Measurements from ENCODE around the gene RIC8A.

The RIC8A gene

GRCh38 chr11:196786-197731 is 10.4 kb upstream of the RIC8A start:
- TF ChIP-seq, protein P1, sequence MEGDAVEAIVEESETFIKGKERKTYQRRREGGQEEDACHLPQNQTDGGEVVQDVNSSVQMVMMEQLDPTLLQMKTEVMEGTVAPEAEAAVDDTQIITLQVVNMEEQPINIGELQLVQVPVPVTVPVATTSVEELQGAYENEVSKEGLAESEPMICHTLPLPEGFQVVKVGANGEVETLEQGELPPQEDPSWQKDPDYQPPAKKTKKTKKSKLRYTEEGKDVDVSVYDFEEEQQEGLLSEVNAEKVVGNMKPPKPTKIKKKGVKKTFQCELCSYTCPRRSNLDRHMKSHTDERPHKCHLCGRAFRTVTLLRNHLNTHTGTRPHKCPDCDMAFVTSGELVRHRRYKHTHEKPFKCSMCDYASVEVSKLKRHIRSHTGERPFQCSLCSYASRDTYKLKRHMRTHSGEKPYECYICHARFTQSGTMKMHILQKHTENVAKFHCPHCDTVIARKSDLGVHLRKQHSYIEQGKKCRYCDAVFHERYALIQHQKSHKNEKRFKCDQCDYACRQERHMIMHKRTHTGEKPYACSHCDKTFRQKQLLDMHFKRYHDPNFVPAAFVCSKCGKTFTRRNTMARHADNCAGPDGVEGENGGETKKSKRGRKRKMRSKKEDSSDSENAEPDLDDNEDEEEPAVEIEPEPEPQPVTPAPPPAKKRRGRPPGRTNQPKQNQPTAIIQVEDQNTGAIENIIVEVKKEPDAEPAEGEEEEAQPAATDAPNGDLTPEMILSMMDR (IDR thresholded peaks at IDR 0.05; ENCODE audit: low read length, missing control alignments) = no peak
- DNase-seq (ENCODE audit: low read depth) = no peak
- no peak overlapping the region for H3K4me3 ChIP-seq (replicated peaks; ENCODE audit: low read depth, low read length)

DNA sequence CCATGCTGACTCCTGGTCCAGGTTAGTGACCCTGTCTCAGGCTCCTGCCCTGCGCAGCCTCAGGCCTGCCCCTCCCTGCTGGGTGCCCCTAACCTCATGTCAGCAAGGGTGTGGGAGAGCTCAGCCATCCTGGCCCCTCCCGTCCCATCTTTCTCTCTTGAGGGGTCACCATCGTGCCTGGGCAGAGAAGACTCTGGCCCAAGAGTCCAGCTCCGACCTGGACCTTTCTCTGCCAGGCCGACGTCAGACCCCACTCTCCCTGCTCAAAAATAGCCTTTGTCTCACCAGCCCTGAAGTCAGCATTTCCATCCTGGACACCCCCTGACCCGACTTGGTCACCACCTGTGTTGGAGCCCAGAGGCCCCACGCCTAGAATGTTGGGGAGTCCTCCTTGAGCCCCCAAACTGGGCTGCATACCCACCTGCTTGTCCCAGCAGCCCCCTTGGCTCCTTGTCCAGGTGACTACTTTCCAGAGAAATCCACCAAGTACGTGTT is 9.7 kb upstream of the RIC8A start:
- no peak overlapping the region for H3K4me3 ChIP-seq (replicated peaks; ENCODE audit: low read depth, low read length)
- TF ChIP-seq, protein P1 (IDR thresholded peaks at IDR 0.05; ENCODE audit: low read length, missing control alignments) = no peak
- DNase-seq (ENCODE audit: low read depth) = no peak

DNA sequence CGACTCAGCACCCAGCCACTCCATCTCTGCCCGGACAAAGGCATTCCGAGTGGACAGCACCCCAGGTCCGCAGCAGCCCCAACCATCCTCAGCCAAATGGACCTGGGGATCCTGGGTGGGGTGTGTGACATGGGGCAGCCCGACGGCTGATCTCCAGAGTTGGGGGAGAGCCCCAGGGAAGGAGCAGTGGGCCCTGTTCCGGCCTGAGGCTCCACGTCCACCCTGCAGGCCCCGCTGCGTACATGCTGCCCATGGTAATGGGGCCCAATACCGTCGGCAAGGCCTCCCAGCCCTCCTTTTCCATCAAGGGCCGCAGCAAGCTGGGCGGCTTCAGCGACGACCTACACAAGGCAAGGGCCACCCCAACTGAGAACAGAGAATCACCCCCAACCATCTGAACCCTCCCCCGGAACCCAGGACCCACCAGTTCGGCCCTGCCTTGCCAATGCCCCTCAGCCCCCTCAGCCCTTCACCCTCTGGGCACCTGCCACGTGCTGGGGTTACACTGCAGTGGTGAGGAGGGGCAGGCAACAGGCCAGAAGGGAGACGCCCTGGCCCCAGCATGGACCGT is 9.2 kb upstream of the RIC8A start:
- no peak for DNase-seq (ENCODE audit: low read depth)
- TF ChIP-seq, protein P1 (IDR thresholded peaks at IDR 0.05; ENCODE audit: low read length, missing control alignments) = no peak
- H3K4me3 ChIP-seq (replicated peaks; ENCODE audit: low read depth, low read length) = no peak overlapping the region

DNA sequence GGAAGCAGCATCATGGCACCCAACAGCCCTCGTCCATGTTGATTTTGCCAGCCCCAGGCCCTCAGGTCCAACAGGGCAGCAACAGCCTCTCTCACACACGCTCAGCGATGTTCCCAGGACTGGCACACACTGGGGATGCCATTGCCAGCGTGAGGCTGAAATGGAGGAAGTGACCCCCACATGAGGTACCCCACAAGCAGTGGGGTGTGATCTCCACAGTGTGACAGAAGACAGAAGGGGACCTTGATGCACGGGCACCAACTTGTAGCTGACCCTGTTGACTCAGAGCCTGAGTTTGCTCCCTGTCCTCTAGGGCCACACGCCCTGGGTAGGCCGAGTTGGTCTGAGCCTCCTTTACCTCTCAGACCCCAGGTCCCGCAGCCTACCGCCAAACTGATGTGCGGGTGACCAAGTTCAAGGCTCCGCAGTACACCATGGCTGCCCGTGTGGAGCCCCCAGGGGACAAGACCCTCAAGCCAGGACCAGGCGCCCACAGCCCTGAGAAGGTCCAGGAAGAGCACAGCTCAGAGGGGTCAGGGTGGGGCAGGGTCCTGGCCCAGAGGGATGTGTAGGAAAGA is 8.4 kb upstream of the RIC8A start:
- TF ChIP-seq, protein P1 (IDR thresholded peaks at IDR 0.05; ENCODE audit: low read length, missing control alignments) = no peak
- H3K4me3 ChIP-seq (replicated peaks; ENCODE audit: low read depth, low read length) = no peak overlapping the region
- DNase-seq (ENCODE audit: low read depth) = no peak

DNA sequence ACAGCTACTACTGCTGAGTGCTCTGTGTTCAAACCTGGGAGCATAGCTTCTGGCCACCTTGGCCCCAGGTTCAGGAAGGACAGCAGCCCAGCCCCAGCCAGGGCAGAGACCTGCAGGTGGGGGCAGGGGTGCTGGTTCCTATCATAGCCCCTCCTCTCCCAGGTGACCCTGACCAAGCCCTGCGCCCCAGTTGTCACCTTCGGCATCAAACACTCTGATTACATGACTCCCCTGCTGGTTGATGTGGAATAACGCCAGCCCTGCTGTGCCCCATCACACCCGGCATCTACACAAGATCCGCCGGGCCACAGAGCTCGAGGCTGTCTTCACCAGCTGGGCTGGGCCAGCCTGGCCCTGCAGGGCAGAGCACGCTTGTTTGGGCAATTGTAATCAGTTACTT is 7.7 kb upstream of the RIC8A start:
- TF ChIP-seq, protein P1 (IDR thresholded peaks at IDR 0.05; ENCODE audit: low read length, missing control alignments) = no peak
- no peak for DNase-seq (ENCODE audit: low read depth)

GRCh38 chr11:200224-201003 is 7.1 kb upstream of the RIC8A start:
- no peak overlapping the region for H3K4me3 ChIP-seq (replicated peaks; ENCODE audit: low read depth, low read length)
- no peak for DNase-seq (ENCODE audit: low read depth)
- TF ChIP-seq, protein P1 (IDR thresholded peaks at IDR 0.05; ENCODE audit: low read length, missing control alignments) = no peak

More for the DNA sequence above, 7.7 kb upstream of the RIC8A start:
- H3K4me3 ChIP-seq (replicated peaks; ENCODE audit: low read depth, low read length) = no peak overlapping the region

Data from fibroblast of pulmonary artery (primary cell).